ENCODE measurements around the gene CELF5. TPM values are rescaled to one million over a fixed set of nuclear protein-coding genes. Genes with fewer than 3 reads are reported as not detected.
"Not testable (repeated sequence)": the region's sequence is repeated elsewhere in the genome, so short reads cannot be mapped to it uniquely, and the experiment has no call there.

Gene CELF5
- total RNA-seq, 1 donor from 2014 or later: 0.18 TPM

- H3K4me1 Mint-ChIP-seq (ENCODE audit: low read depth); DNase-seq (ENCODE audit: low spot score); H3K4me3 Mint-ChIP-seq (ENCODE audit: low read depth); intact Hi-C loops (cut with micrococcal nuclease); H3K27me3 Mint-ChIP-seq (ENCODE audit: low read depth); H3K27ac Mint-ChIP-seq; H3K9me3 Mint-ChIP-seq; H3K36me3 Mint-ChIP-seq (ENCODE audit: low read depth): not testable (repeated sequence)
Measured at GRCh38 chr19:3290858-3291257, 66.4 kb downstream of the CELF5 start.

DNA sequence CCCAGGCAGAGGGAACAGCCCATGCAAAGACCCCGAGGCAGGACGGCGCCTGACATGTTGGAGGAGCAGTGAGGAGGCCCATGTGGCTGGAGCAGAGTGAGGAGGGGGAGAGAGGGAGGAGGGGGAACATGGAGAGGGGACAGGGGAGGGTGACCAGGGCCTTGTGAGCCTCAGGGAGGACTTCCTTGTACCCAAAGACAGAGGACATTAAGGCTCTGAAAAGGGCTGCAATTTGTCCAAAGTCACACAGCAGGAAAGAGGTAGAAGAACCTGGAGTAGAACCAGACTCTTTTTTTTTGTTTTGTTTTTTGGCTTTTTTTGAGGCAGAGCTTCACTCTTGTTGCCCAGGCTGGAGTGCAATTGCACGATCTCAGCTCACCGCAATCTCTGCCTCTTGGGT, 67.2 kb downstream of the CELF5 start:
- DNase-seq (ENCODE audit: low spot score): no peak
- no peaks in the 10 kb centered on the region for H3K36me3 Mint-ChIP-seq (ENCODE audit: low read depth)
- no peaks in the 10 kb centered on the region for H3K9me3 Mint-ChIP-seq
- H3K4me3 Mint-ChIP-seq (ENCODE audit: low read depth): no peak overlapping the region
- intact Hi-C loops (cut with micrococcal nuclease): no loop called here
- no peaks in the 10 kb centered on the region for H3K4me1 Mint-ChIP-seq (ENCODE audit: low read depth)
- H3K27me3 Mint-ChIP-seq (ENCODE audit: low read depth): peaks cover 3% of the 10 kb centered on the region
- no peak overlapping the region for H3K27ac Mint-ChIP-seq

GRCh38 chr19:3292958-3293529, 68.6 kb downstream of the CELF5 start:
- H3K4me1 Mint-ChIP-seq (ENCODE audit: low read depth): no peaks in the 10 kb centered on the region
- no peaks in the 10 kb centered on the region for H3K27me3 Mint-ChIP-seq (ENCODE audit: low read depth)
- H3K36me3 Mint-ChIP-seq (ENCODE audit: low read depth): no peaks in the 10 kb centered on the region
- DNase-seq (ENCODE audit: low spot score): no peak
- intact Hi-C loops (cut with micrococcal nuclease): no loop called here
- H3K27ac Mint-ChIP-seq: no peak overlapping the region
- no peaks in the 10 kb centered on the region for H3K9me3 Mint-ChIP-seq
- no peak overlapping the region for H3K4me3 Mint-ChIP-seq (ENCODE audit: low read depth)

DNA sequence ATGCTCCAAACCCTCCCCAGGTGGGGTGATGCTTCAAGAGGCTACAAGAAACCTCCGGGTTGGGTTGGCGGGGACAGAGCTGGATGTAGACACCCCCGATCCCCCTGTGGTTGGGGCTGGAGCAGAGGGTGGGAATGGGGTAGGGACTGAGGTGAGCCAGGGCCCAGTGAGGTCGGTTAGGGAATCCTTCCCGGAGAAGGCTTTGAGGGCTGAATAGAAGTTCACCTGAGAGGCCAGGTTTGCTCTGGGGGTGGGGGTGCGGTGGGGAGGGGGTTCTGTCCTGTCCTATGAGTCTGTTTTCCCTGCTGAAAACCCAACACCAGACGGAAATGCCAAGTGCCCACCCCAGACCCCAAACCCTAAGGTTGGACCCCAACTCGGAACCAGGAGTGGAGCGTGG, 69.1 kb downstream of the CELF5 start:
- DNase-seq (ENCODE audit: low spot score): no peak
- no peaks in the 10 kb centered on the region for H3K4me1 Mint-ChIP-seq (ENCODE audit: low read depth)
- no peaks in the 10 kb centered on the region for H3K9me3 Mint-ChIP-seq
- H3K27ac Mint-ChIP-seq: no peak overlapping the region
- H3K4me3 Mint-ChIP-seq (ENCODE audit: low read depth): no peak overlapping the region
- H3K36me3 Mint-ChIP-seq (ENCODE audit: low read depth): no peaks in the 10 kb centered on the region
- no peaks in the 10 kb centered on the region for H3K27me3 Mint-ChIP-seq (ENCODE audit: low read depth)
- intact Hi-C loops (cut with micrococcal nuclease): no loop called here

DNA sequence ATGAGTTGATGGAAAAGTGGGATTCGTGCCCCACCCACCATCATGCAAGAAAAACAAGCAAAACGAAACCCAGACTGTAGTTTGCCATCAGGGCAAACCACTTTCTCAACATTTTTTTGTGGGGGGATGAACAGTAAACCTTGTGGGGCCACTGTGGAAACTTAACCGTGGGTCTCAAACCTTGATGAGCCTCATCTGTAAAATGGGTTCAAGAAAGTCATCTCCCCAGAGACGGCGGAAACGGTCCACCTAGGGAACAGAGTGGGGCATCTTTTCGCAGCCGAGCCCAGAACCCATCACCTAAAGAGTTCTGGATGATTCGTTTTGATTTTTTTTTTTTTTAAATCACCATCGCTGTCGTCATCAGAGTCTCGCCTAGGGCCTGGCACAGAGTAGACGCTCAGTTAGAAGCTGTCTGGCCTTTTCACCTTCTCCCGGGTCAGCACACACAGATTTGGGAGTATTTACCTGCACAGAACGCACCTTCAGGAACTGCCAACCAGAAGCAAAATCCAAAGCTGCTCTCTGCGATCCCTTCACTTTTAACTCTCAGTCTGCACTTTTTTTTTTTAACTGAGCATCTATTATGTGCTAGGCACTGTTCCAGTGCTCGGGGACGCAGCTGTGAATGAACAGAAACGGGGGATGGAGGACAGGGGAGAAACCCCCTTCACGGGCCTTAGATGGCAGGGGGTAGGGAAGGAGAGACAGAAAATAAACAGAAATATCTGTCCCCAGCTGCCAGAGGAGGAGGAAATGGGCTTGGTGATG, 69.8 kb downstream of the CELF5 start:
- H3K4me3 Mint-ChIP-seq (ENCODE audit: low read depth): no peak overlapping the region
- no peaks in the 10 kb centered on the region for H3K27me3 Mint-ChIP-seq (ENCODE audit: low read depth)
- H3K9me3 Mint-ChIP-seq: no peaks in the 10 kb centered on the region
- H3K36me3 Mint-ChIP-seq (ENCODE audit: low read depth): no peaks in the 10 kb centered on the region
- intact Hi-C loops (cut with micrococcal nuclease): no loop called here
- H3K27ac Mint-ChIP-seq: no peak overlapping the region
- DNase-seq (ENCODE audit: low spot score): no peak
- H3K4me1 Mint-ChIP-seq (ENCODE audit: low read depth): no peaks in the 10 kb centered on the region

GRCh38 chr19:3295581-3295980, 71.1 kb downstream of the CELF5 start:
- DNase-seq (ENCODE audit: low spot score): no peak
- H3K27ac Mint-ChIP-seq: no peak overlapping the region
- no peaks in the 10 kb centered on the region for H3K9me3 Mint-ChIP-seq
- no peak overlapping the region for H3K4me3 Mint-ChIP-seq (ENCODE audit: low read depth)
- H3K27me3 Mint-ChIP-seq (ENCODE audit: low read depth): no peaks in the 10 kb centered on the region
- intact Hi-C loops (cut with micrococcal nuclease): no loop called here
- no peaks in the 10 kb centered on the region for H3K4me1 Mint-ChIP-seq (ENCODE audit: low read depth)
- H3K36me3 Mint-ChIP-seq (ENCODE audit: low read depth): no peaks in the 10 kb centered on the region

DNA sequence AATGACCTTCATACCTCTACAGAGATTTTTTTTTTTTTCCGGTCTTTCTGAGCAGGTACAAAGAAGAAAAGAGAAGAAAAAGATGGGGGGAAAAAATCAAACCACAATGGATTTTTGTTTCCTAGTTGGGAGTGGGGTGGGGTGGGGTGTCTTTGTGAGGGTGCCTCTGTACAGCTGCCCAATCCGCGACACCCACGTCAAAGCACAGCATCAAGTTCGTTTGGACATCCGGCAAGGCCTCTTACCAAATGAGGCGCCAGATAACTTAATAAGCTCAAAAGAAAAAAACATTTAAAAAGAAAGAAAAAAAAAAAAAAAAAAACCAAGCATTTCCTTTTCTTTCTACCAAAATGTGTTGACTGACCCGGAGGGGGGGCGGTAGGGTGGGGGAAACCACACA, 71.6 kb downstream of the CELF5 start:
- DNase-seq (ENCODE audit: low spot score): no peak
- Mint-ChIP-seq H3K4me1 (ENCODE audit: low read depth) (no peaks in the 10 kb centered on the region), H3K36me3 (ENCODE audit: low read depth) (no peaks in the 10 kb centered on the region), H3K4me3 (ENCODE audit: low read depth) (no peak overlapping the region), H3K9me3 (no peaks in the 10 kb centered on the region), H3K27me3 (ENCODE audit: low read depth) (no peaks in the 10 kb centered on the region), H3K27ac (no peak overlapping the region)
- intact Hi-C loops (cut with micrococcal nuclease): no loop called here

DNA sequence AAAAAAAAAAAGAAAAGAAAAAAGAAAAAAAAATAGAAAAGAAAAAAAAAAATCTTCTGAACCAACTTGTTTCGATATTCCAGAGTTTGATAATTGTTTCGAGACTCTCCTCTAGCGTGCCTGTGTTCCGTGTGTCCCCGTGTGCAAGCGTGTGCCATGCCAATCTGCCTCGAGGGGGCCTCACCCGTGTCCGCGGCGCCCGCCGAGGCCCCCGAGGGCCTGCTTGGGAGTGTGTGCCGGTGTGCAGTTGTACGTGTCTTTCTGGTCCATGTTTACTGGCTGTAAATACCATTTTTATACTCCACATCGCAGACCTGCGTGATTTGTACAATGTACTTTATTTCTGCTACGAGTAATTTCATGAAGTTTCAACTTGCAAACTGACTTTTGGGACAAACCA, 72.0 kb downstream of the CELF5 start:
- H3K27me3 Mint-ChIP-seq (ENCODE audit: low read depth): no peaks in the 10 kb centered on the region

DNA sequence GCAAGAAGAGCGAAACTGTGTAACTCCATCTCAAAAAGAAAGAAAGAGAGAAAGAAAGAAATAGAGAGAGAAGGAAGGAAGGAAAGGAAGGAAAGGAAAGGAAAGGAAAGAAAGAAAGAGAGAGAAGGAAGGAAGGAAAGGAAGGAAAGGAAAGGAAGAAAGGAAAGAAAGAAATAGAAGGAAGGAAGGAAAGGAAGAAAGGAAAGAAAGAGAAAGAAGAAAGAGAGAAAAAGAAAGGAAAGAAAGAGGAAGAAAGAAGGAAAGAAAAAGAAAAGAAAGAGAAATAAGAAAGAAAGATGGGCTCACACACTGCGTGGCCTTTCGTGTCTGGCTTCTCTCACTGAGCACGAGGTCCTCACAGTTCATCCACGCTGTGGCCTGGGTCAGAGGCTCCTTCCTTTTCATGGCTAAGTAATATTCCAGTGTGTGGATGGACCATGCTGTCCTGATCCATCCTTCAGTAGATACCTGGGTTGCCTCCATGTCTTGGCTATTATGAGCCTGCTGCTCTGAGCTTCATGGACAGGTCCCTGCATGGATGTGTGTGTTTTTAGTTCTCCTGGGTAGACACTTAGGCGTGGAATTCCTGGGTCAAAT, 74.5 kb downstream of the CELF5 start:
- no peak overlapping the region for H3K4me3 Mint-ChIP-seq (ENCODE audit: low read depth)
- no peak for DNase-seq (ENCODE audit: low spot score)
- H3K4me1 Mint-ChIP-seq (ENCODE audit: low read depth): no peaks in the 10 kb centered on the region
- H3K9me3 Mint-ChIP-seq: peaks cover 5% of the 10 kb centered on the region
- H3K27me3 Mint-ChIP-seq (ENCODE audit: low read depth): peaks cover 2% of the 10 kb centered on the region
- intact Hi-C loops (cut with micrococcal nuclease): no loop called here
- H3K36me3 Mint-ChIP-seq (ENCODE audit: low read depth): no peaks in the 10 kb centered on the region
- no peak overlapping the region for H3K27ac Mint-ChIP-seq

More for the DNA sequence above, 72.0 kb downstream of the CELF5 start:
- no peak overlapping the region for H3K4me3 Mint-ChIP-seq (ENCODE audit: low read depth)
- DNase-seq (ENCODE audit: low spot score): no peak
- H3K9me3 Mint-ChIP-seq: no peaks in the 10 kb centered on the region
- no peaks in the 10 kb centered on the region for H3K36me3 Mint-ChIP-seq (ENCODE audit: low read depth)
- H3K4me1 Mint-ChIP-seq (ENCODE audit: low read depth): no peaks in the 10 kb centered on the region
- H3K27ac Mint-ChIP-seq: no peak overlapping the region
- intact Hi-C loops (cut with micrococcal nuclease): no loop called here

GRCh38 chr19:3300566-3300965, 76.1 kb downstream of the CELF5 start:
- H3K9me3 Mint-ChIP-seq; H3K4me3 Mint-ChIP-seq (ENCODE audit: low read depth); DNase-seq (ENCODE audit: low spot score); intact Hi-C loops (cut with micrococcal nuclease); H3K36me3 Mint-ChIP-seq (ENCODE audit: low read depth); H3K4me1 Mint-ChIP-seq (ENCODE audit: low read depth); H3K27me3 Mint-ChIP-seq (ENCODE audit: low read depth); H3K27ac Mint-ChIP-seq: not testable (repeated sequence)

GRCh38 chr19:3302755-3303154, 78.3 kb downstream of the CELF5 start:
- intact Hi-C loops (cut with micrococcal nuclease): no loop called here
- Mint-ChIP-seq H3K4me1 (ENCODE audit: low read depth) (no peaks in the 10 kb centered on the region), H3K9me3 (peaks cover 5% of the 10 kb centered on the region), H3K36me3 (ENCODE audit: low read depth) (no peaks in the 10 kb centered on the region), H3K27me3 (ENCODE audit: low read depth) (peaks cover 2% of the 10 kb centered on the region), H3K27ac (no peak overlapping the region), H3K4me3 (ENCODE audit: low read depth) (no peak overlapping the region)
- DNase-seq (ENCODE audit: low spot score): no peak

GRCh38 chr19:3304871-3305423, 80.5 kb downstream of the CELF5 start:
- Mint-ChIP-seq H3K27me3 (ENCODE audit: low read depth) (peaks cover 8% of the 10 kb centered on the region), H3K36me3 (ENCODE audit: low read depth) (no peaks in the 10 kb centered on the region), H3K9me3 (peaks cover 5% of the 10 kb centered on the region), H3K4me1 (ENCODE audit: low read depth) (no peaks in the 10 kb centered on the region), H3K4me3 (ENCODE audit: low read depth) (no peak overlapping the region), H3K27ac (no peak overlapping the region)
- peak; percentile 68 for DNase-seq (ENCODE audit: low spot score)
- intact Hi-C loops (cut with micrococcal nuclease): loop anchor here (5.0 kb wide), 1 partner anchor 167 kb away; no protein-coding TSS in a partner anchor

DNA sequence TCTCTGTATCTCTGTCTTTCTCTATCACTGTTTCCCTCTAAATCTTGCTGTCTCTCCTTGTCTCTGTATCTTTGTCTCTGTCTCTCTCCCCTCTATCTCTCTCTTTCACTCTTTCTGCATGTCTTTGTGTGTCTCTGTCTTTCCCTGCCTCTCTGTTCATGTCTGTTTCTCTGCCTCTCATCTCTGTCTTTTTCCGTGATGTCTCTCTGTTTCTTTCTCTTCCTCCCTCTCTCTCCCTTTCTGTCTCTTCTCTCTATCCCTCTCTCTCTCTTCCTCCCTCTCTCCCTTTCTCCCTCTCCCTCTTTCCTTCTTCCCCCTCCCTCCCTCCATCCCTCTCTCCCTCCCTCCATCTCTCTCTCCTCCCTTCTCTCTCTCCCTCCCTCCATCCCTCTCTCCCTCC, 85.3 kb downstream of the CELF5 start:
- Mint-ChIP-seq H3K4me3 (ENCODE audit: low read depth) (no peak overlapping the region), H3K27ac (no peak overlapping the region), H3K36me3 (ENCODE audit: low read depth) (no peaks in the 10 kb centered on the region), H3K27me3 (ENCODE audit: low read depth) (peaks cover 12% of the 10 kb centered on the region), H3K4me1 (ENCODE audit: low read depth) (no peaks in the 10 kb centered on the region), H3K9me3 (no peaks in the 10 kb centered on the region)
- DNase-seq (ENCODE audit: low spot score): no peak
- intact Hi-C loops (cut with micrococcal nuclease): loop anchor here (5.0 kb wide), 1 partner anchor 163 kb away; no protein-coding TSS in a partner anchor

Measured in activated T-helper 2 cell treated with anti-CD3 and anti-CD28 coated beads, Interferon-gamma antibody, Interleukin-2, Interleukin-4, amounts not matched to agents 10 μg/mL and 5 μg/mL and 100 μg/mL, durations not matched to agents 14 hours and 24 hours and 36 hours (primary cell).